ENCODE data around the gene PTPRN2.

PTPRN2 gene

DNA sequence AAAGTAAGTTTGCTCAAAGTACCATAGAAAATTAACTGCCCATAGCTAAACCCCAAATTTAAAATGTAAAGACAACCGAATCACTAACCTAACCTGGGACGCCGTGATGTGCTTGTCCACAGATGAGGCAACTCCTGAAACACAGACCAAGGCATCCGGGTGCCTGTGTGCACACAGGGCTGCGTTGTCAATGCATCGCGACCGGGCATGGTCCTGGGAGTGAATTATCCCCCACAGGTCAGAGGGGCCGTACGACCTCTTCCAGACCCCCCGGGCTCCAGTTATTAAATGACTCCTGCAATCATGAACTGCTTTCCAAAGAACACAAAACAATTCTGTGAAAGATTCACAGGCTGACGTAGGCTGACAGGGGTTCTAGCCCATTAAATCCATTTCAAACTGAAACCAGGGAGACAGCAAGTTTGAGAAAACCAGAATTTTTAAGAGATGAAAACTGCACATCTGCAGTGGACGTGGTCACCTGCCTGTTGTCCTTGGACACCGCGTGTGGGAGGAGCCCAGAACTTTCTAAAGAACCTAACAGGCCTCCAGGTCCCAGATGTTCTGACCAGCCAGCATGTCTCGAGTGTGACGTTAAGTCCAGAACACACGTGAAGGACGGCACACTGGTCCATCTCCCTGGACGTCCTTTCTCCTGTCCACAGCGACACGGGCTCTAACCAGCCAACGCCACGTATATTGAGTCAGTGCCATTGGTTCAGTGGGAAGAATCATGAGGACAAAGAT lies 953.0 kb downstream of the PTPRN2 start:
- DNase-seq: no peak

DNA sequence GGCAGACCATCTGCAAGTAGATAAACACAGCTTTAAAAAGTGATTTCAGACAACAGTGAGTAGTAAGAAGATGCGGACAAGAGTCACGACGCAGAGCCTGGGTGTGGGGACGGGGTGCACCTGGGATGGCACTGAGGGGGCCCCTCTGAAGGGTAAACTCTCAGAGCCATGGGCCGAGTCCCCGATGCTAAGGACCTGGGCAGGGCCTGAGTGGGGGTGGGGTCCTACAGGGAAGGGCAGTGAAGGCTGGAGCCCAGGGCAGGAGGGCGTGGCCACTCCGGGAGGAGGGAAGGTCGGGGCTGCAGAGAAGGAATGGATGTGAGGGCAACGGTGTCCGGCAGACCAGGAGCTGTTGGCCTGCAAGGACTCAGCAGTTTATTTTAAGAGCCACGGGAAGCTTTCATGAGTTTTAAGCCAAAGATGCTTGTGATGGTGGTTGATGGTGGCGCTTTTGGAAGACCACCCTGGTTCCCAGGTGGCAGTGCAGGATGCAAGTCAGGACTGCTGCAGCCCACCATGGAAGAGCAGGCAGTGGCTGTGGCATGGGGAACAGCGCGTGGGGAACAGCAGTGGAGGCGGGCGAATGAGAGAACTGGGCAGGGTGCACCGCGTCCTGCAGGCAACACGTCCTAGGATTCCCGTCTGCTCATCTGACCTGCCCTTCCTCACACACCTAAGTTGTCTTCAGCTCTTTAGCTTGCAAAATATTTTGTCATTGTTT lies 954.0 kb downstream of the PTPRN2 start:
- no peak for DNase-seq

DNA sequence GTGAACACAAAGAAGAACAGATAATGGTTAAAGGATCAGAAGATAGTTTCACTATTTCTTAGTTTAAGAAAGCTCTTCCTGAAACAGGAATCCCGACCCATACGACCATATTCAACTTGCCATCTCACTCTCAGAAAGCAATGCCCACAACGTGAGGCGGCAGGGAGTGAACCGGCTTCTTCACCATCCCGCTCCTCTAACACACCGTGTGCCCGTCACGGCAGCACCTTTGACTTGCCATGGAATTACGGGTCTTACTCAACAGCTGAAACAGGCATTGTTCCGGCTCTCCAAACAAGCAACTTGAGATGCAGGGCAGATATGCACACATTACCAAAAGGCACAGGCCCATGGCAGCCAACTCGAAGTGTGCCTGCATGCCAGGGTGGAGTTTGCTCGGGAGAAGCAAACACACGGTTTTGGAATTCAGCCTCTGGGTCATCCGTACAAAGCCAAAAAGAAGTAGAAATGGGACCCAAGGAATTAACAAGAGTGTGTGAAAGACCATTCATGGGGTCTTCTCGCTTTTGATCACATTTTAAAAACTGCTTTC lies 957.2 kb downstream of the PTPRN2 start:
- DNase-seq: no peak

DNA sequence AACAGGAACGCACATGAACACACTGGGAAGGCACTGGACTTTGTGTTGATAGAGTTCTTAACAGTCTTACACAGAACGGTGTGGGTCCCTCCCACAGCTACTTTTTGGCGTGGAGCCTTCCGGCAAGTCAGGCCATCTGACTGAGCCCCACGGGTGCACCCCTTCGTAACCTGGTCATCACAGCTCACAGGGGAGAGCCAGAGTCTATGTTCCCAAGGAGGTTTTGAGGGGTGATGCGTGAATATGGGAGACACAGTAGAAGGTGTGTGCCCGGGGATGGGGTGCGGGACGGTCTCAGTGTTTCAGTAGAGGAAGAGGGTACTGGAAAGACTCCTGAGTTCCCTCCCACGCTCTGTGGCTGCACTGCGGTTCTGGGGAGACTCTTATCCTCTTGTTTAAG lies 959.2 kb downstream of the PTPRN2 start:
- no peak for DNase-seq

DNA sequence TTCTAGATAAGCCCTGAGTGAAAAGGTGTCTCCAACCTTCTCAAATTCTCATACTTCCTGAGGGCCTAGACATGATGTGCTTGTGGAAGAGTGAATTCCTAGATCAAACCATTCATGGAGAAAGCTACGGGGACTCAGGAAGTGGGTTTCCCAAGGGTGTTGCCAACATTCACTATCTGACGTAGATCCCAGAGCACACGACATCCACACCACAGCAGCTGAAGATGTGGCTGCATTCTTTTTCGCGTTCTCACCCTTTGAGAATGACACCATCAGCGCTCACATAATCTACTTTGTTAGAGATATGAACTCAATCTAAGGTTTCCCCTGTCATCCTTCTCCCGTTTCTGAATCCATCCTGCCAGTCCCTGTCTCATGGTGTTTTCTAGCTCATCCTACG lies 960.0 kb downstream of the PTPRN2 start:
- no peak for DNase-seq

DNA sequence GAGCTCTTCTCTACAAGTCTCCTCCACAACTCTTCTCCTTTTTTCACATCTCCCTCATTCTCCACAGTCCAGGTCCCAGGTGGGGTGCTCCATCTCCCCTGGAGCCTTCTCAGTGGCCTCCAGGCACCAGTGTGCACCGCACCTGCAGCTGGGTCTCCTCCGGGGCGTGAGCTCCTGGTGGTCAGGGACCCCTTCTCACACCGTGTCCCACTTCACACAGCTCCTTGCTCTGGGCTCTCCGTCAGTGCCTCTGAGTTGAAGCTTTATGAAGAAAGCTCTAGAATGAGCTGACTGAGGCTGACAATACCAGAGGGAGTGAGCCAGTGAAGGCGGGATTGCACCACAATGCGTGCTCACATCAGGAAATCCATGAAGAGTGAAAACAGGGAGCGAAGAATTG lies 960.6 kb downstream of the PTPRN2 start:
- no peak for DNase-seq

DNA sequence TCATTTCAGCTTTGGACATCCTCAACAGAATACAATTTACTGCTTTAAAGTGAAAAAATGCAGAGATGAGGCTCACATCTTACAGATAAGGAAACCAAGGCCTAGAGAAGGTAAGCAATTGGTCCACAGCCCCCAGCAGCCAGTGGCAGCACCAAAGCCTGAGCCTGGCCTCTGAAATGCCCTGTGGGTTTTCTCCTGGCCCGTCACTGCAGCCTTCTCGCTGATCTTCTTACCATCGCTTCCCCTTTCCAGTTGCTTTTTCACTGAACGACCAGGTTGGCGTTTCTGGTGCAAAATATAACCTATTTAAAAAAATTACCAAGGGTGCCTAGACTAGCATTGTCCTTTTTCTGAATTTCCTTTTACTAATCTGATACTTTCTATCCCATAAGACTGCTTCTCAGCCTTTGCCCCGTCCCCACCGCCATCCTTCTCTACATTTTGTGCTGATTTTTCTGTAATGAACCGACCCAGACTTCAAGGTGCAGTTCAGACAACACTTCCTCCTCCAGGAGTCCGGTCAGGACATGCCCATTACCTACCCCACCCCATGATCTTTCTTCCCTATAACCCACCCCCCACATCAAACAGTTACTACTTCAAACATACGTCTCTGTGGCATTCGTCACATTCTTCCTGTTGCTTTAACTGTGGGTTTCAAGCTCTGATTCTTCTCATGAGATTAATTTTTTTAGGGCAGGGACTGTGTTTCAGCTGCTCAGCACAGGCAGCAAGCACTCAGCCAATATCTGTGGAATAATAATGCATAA lies 961.5 kb downstream of the PTPRN2 start:
- no peak for DNase-seq

DNA sequence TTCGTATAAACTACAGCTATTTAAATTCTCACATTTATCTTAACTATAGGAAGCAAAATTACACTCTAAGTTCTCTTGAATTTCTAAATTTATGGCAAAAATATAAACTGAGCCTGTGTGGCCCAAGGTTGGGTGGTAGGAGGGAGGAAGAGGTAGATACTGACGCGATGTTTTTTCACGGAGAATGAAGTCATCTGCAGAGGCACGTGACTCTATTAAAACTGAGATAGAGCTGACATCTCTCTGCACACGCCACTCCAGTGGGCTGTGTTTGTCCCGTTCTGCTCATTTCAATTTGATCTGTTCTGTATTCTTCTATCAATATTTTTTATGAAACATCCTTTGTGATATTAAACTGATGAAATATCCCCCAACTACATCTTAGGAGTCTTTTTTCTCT lies 964.1 kb downstream of the PTPRN2 start:
- DNase-seq: no peak

DNA sequence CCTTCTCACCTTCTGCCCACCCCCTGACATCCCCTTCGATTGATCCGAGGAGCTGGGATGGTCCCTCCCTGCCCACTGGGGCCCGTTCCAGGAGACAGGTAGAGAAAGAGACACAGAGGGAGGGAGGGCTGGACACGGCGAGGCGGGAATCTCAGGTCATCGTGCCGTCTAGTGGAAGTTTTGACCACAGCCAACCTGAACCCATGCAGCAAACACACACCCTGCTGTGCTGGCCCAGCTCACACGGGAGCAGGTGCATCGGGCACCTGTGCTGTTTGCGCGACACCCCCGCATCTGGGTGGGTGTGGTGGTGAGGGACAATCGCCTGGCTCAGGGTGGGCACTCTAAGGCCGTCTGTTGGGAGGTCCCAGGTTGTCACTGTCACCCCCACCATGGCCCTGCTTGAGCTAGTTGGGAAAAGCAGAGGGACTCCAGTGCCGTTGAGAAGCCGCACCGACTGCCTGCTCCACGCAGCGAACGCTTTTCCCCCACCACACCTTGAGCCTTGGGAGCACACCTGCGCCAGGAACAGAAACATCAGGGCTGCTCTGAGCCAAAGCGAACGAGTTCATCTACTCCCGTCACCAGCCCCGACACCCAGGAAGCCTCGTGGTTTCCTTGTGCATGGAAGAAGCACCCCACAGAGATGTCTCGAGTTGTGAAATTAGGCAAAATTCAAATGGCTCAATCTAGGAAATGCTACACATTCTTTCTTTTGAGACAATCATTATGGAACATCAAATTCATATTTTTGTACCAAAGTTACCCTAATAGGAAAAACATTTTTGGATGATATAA lies 965.0 kb downstream of the PTPRN2 start:
- no peak for DNase-seq

DNA sequence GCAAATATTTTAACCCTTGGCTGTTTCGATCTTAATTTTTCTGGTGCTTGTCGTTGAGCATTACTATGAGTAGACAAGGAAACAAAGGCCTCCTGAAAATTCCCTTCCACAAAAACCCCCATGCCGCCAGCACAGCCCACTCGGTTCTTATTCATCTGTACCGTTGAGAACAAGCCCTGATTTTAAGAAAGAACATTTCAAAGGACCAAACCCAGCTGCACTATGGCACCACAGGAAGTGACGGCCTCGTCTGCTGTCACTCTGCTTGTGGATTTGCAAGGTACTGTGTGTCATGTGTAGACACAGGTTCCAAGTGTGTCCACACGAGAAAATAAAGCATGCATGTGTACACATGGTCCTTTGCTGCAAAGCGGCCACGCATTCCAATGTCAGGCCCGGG lies 965.6 kb downstream of the PTPRN2 start:
- DNase-seq: no peak

DNA sequence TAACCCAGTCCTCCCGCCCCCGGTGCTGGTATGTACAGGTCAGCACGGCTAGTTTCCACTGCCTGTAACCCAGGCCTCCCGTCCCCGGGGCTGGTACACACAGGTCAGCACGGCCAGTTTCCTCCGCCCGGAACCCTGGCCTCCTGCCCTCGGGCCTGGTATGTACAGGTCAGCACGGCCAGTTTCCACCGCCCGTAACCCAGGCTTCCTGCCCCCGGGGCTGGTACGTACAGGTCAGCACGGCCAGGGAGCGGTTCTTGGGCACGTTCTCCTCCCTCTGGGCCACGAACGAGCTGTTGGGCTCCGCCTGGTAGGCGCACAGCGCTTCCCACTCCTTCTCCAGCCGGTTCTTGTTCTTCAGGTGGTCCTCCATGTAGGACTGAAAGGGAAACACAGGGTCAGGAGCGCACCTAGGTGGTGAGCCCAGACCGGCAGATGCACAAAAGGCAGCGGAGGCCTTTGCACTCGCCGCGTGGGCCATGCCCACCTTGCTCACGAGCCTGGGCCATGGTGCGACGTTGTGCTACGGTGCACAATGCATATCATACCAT lies 966.4 kb downstream of the PTPRN2 start:
- DNase-seq: no peak

DNA sequence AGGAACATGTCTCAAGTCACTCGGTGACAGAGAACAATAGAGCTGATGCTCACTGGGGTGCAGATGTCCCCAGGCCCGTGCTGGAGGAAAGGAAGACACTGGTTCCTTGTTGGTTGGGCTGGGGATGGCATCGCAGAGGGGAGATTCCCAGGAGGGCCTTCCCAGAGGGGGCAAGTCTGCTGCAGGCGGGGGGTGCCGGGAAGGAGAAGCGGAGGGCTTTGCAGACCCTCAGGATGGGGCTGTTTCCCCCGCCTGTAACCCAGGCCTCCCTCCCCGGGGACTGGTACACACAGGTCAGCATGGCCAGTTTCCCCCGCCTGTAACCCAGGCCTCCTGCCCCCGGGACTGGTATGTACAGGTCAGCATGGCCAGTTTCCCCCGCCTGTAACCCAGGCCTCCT lies 967.0 kb downstream of the PTPRN2 start:
- DNase-seq: no peak

DNA sequence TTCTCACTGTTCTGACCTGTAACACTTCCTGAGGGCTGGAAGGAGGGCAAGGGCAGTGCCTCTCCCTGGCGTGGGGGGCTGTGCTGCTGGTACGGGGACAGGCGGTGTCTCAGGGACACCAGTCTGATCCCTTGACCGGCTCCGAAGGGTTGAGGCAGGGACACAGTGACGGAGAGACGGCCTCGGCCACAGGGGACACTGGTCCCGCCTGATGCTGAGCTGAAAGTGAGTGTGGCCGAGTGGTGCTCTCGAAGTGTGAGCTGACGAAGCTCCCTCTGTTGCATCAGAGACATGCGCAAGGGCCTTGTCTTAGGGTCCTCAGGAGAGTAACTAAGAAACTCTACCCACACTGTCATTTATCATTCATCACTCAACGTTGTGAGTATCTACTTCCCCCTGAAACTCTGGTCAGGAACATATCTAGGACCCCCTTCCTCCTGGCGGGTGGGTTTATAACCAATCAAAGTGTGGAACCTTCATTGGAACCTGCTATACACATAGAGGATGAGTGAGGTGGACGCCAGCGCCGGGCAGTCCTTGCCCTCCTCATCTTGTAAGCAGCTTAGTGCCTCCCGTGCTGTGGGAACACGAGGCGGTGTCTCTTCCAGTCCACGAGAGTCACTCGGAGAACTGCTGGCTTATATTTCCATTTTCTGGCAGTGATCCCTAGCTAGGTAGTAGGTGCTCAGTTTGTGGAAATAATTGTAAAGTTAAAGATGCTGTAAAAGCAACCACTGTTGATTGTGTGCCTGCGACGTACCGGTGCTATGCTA lies 967.7 kb downstream of the PTPRN2 start:
- DNase-seq: no peak

DNA sequence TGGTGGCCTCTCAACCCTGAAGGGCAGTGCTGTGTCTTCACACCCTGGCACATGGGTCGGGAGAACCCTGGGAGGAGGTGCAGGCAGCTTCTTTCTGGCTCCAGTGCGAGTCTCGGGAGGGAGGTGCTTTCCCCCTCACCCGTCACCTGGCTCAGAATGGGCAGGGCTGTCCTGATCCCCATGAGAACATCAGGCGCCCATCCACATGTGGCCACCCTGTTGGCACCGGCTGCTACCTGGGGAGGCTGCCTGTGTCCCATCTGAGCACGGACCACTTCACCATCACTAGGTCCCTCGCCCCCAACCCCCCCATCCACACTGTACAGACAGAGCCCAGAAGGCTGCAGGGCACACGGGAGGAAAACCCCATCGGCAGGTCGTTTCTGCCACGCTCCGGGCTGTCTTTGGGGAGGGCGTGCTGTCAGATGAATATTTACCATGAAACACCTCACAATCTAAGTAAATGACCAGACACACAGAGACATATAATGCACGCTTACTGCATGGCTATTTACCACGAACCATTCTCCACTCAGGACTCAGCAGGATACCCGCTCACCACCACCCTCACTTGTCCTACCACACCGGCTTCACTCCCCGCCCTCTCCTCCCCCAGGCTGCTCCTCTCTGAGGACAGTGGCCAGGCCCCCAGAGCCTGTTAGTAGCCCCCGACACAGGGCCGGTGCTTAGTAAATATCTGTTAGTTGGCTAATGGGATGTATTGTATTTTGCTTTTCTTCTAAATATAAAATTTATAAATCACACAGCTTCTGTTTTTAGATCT lies 968.6 kb downstream of the PTPRN2 start:
- DNase-seq: no peak

DNA sequence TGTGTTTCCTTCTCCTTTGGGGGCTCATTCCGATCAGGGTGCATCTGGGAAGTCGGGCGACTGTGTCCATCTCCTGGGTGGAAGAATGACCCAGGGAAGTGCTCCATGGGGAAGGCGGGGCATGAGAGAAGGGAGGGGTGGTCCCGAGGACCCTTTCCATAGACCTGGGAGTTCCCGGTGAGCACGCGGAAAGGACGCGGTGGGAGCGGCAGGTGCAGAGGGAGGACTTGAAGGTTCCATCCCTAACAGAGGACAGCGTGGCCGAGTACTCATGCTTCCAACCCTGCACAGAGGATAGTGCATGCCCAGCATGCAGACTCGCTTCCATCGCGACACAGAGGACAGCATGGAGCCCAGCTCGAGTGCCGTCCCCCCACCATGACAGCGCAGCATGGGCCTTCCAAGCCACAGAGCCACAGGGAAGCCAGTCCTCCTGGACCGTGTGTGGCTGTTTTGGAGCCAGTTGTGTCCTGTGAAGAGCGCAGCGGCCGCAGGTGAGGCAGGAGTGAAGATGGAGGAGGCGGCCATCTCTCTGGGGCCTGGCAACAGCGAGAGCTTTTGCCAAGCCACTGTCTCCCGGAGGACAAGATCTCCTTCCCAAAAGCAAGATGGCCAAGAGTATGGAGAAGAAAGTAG lies 969.4 kb downstream of the PTPRN2 start:
- no peak for DNase-seq

DNA sequence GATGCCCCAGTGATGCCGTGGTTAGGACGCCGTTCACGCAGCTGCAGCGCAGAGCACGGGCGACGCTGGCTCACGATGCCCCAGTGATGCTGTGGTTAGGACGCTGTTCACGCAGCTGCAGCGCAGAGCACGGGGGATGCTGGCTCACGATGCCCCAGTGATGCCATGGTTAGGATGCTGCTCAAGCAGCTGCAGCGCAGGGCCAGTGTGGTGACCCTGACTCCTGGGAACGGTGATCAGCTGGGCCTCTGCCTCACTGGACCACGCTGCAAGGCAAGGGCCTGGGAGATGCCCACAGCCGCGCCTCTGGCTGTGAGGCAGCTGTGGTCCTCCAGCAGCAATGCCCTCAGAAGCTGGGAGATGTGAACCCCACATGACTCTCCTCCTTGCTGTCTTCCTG lies 970.2 kb downstream of the PTPRN2 start:
- DNase-seq: no peak

DNA sequence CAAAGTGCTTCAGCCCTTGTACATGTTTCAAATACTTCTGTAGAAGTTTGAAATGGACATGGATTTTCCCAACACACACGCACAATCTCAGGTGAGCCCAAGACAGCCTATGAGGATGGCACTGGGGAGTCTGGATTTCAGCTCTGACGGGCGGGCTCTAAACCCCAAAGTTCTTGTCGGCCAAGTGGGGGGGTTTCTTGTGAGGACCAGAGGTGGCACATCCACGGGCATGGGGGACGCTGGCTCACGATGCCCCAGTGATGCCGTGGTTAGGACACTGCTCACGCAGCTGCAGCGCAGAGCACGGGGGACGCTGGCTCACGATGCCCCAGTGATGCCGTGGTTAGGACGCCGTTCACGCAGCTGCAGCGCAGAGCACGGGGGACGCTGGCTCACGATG lies 970.7 kb downstream of the PTPRN2 start:
- no peak for DNase-seq

DNA sequence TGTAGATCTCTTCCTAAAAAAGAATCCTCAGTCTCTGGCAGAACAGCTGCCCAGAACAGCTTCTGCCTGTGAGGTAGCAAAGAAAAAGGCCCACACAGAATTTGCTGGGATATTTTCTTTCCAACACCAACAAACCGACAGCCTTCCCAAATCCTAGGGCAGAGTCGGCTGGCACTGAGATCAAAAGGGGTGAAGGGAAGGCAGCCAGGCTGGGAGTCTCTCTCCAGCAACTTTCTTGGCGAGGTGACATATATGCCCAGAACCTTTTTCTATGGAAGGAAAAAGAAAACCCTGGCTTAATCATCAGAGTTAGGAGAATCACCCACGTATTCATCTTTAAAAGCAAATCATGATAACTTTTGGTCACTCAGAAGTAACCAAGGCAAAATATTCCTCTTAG lies 971.2 kb downstream of the PTPRN2 start:
- peak; percentile 76 for DNase-seq

DNA sequence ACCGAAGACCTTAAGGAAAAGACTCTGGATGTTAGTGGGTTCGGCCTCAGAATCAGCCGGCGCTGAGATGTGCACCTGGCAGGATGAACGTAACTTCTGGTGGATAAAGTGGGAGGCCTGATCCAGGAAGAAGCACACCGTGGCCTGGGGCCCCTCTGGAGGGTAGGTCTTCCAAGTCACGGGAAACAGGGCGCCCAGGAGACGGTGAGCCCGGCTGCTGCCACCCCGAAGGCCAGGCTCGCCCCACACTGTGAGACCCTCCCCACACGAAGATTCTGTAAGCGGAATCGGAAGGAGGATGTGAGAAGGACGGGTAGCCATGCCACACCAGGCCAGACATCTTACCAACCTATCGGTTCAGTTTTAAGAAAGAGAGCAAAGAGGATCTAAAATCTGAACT lies 971.8 kb downstream of the PTPRN2 start:
- DNase-seq: no peak

DNA sequence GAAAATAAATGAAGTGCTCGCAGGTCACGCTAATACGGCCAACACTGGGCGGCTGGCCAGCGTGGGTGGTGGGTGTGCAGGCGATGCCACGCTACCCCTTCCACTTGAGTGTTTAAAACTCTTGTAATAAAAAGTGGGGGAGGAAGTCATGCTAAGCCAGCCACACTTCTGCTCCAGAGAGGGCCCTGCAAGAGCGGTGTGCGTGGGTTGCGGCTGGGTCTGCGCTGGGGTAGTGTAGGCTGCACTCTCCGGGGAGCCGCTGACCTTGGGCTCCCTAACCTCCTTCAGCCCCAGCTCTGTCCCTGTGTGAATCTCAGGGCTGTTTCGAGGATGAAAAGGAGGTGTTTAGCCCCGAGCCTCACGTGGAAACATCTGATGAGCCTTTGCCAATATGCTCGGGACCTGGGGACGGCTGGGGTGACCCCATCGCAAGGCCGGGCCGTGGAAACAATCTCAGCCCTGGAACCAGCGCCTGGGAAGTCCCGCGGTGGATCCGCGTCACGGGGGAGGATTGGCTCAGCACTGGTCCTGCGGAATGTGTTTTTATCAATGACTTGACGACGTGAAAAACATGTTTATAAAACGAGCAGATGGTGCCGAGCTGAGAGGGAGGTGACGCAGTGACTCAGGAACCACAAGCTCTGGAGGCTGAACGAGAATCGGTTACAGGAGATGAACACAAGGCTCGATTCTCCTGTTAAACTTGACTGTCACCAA lies 972.4 kb downstream of the PTPRN2 start:
- DNase-seq: no peak
